Measurements from ENCODE around the gene GRIK3.
A peak's percentile ranks its signal among the peaks of the same experiment; 100 is the strongest.

The GRIK3 gene

DNA sequence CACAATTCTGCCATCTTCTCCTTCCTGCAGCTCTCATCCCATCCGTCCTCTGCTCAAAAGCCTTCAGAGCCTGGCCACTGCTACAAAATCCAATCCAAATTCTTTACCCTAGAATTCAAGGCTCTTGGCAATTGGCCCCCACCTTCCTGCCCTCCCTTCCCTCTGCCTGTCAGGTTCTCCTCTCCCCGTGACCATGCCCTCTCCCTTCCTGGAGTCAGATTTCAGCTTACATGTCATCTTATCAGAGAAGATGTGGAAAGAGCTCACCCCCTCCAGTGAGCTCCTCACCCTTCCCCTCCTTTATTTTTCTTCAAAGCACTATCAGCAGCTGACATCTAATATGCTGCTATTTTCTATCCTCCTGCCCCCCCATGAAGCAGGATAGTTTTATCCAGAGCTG is 86.9 kb downstream of the GRIK3 start:
- Mint-ChIP-seq H3K4me3 (no peak overlapping the region), H3K9me3 (no peaks in the 10 kb centered on the region), H3K27me3 (peaks cover 9% of the 10 kb centered on the region), H3K36me3 (no peaks in the 10 kb centered on the region), H3K27ac (no peak overlapping the region), H3K4me1 (no peaks in the 10 kb centered on the region)
- DNase-seq (ENCODE audit: low spot score in 2 of 2) = no peak
- no peak for ATAC-seq (ENCODE audit: low read depth)

DNA sequence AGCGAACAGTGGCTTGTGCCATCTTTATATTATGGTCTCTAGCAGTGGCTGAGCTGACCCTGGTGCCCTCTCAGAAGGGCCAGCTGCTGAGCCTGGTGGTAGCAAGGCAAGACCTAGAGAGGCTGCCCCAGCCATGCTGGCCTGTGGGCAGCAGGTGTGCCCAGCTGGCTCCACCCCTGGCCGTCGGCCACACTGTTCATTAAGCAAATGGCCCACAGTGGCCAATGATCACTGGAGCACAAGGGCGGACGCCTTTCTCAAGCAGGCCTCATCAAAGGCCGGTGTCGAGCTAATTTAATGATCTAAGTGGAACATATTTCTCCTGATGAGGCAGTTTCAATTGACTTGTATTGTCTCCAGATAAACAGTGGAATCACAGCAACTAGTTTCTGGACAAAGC is 89.4 kb downstream of the GRIK3 start:
- Mint-ChIP-seq H3K27me3 (peaks cover 8% of the 10 kb centered on the region), H3K4me3 (no peak overlapping the region), H3K4me1 (no peaks in the 10 kb centered on the region), H3K27ac (no peak overlapping the region), H3K9me3 (no peaks in the 10 kb centered on the region), H3K36me3 (no peaks in the 10 kb centered on the region)
- DNase-seq (ENCODE audit: low spot score in 2 of 2) (no peak), ATAC-seq (ENCODE audit: low read depth) (no peak)

DNA sequence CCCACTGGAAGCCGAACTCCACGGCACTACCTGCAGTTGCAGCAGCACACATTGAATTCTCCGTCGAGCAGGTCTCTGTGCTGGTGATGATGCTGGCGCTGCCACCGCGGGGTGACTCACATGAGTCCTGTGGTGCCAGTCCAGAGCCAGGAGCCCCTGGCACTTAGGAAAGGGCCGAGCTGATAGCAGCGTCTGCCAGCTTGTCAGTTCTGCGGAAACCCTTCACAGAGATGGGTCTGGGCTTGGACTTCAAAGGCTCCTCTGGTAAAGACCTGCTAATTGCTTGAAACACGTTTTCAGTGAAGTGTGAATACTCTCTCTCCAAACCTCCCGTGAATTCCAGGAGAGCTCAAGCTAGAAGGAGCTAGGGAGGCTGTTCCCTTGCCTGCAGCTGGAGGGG is 92.2 kb downstream of the GRIK3 start:
- DNase-seq (ENCODE audit: low spot score in 2 of 2) (no peak), ATAC-seq (ENCODE audit: low read depth) (no peak)
- Mint-ChIP-seq H3K9me3 (no peaks in the 10 kb centered on the region), H3K4me3 (no peak overlapping the region), H3K36me3 (no peaks in the 10 kb centered on the region), H3K4me1 (no peaks in the 10 kb centered on the region), H3K27me3 (peaks cover 13% of the 10 kb centered on the region), H3K27ac (no peak overlapping the region)

DNA sequence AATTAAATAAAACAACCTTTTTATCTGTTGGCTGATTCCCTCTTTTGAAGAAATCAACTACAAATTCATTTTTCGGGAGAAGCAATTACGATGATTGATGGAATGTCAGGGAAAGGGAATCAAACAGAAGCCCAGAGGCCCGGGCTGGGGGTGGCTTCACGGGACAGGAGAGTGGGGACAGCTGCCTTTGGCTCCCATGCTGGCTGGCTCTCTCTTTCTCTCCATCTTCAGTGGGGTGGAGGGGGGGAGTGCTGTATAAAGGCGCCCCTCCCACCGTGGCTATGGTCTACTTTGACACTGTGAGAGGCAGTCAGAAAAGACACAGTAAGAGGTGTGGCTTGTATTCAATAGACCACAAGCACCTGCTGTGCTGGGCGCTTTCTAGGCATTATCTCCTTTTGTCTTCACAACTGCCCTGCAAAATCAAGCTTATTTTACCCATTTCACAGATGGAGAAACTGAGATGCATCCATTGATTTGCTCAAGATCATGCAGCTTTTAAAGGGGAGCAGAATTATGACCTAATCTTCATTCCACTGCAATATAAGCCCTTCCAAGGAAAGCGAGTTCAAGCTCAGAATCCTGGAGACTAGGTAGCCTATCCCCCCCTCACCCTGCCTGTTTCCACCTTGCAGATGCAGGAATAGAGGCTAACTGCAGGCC is 92.9 kb downstream of the GRIK3 start:
- peaks cover 14% of the 10 kb centered on the region for H3K27me3 Mint-ChIP-seq
- no peak overlapping the region for H3K27ac Mint-ChIP-seq

DNA sequence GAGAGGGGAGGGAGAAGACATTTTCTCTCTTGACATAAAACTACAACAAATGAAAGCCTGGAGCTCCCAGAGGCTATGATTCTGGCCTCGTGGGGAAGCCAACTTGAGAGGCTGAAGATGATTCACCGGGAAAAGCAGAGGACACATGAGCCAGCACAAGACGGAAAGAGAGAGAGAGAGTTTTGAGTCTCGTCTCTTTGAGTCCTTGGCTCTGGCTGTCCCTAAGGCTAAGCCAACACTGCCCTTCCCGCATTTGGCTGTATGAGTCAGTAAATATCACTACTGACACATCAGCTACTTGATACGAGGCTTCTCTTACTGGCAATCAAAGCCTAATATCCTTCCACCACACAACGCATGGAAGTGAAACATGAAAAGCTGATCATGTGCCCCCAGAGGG is 95.5 kb downstream of the GRIK3 start:
- H3K27ac Mint-ChIP-seq = no peak overlapping the region
- no peaks in the 10 kb centered on the region for H3K9me3 Mint-ChIP-seq
- peaks cover 20% of the 10 kb centered on the region for H3K27me3 Mint-ChIP-seq
- no peaks in the 10 kb centered on the region for H3K4me1 Mint-ChIP-seq
- no peak overlapping the region for H3K4me3 Mint-ChIP-seq
- DNase-seq (ENCODE audit: low spot score in 2 of 2) = no peak
- ATAC-seq (ENCODE audit: low read depth) = no peak
- H3K36me3 Mint-ChIP-seq = no peaks in the 10 kb centered on the region

More for the DNA sequence above, 92.9 kb downstream of the GRIK3 start:
- ATAC-seq (ENCODE audit: low read depth) (no peak), DNase-seq (ENCODE audit: low spot score in 2 of 2) (no peak)
- Mint-ChIP-seq H3K36me3 (no peaks in the 10 kb centered on the region), H3K4me1 (no peaks in the 10 kb centered on the region), H3K9me3 (no peaks in the 10 kb centered on the region), H3K4me3 (no peak overlapping the region)

DNA sequence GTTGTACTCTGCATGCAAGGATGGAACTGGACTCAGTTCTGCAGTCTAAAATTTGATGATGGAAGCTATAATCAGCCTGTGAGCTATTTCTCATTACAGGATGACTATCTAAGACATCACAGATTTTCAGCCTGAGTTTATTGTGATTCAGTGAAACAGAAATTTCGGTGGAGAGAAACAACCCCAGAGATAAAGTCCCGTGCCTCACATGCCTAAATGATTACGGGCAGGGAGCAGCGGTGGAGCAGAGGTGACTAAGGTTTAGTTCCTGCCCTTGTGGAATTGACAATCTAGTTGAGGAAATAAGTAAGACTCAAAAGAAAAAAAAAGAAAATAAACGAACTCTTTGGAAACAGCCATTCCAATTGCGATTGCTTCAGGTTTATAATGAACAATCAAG is 96.9 kb downstream of the GRIK3 start:
- Mint-ChIP-seq H3K27ac (no peak overlapping the region), H3K4me1 (no peaks in the 10 kb centered on the region), H3K4me3 (no peak overlapping the region), H3K27me3 (peaks cover 18% of the 10 kb centered on the region), H3K9me3 (no peaks in the 10 kb centered on the region), H3K36me3 (no peaks in the 10 kb centered on the region)
- ATAC-seq (ENCODE audit: low read depth) (no peak), DNase-seq (ENCODE audit: low spot score in 2 of 2) (no peak)

DNA sequence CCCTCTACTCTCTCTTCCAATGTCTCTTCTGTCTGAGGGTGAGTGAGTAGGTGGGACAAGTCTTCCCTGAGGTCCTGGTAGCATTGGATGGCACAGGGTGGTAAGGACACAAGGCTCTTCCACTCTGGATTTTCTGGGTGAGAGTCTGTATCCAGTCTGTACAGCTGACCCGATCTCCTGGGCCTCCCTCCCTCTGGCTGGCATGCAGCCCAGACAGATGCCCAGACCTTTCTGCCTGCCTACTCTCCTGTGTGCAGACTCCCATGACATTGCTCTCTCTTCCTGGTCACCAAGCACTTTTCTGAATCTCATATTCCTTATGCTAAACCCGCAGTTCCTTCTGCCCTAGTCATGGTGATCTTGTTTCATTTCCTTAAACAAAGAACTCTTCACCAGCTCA is 100.3 kb downstream of the GRIK3 start:
- Mint-ChIP-seq H3K27me3 (peaks cover 15% of the 10 kb centered on the region), H3K36me3 (no peaks in the 10 kb centered on the region), H3K4me1 (no peaks in the 10 kb centered on the region), H3K27ac (no peak overlapping the region), H3K9me3 (no peaks in the 10 kb centered on the region), H3K4me3 (no peak overlapping the region)
- DNase-seq (ENCODE audit: low spot score in 2 of 2) = no peak
- no peak for ATAC-seq (ENCODE audit: low read depth)

DNA sequence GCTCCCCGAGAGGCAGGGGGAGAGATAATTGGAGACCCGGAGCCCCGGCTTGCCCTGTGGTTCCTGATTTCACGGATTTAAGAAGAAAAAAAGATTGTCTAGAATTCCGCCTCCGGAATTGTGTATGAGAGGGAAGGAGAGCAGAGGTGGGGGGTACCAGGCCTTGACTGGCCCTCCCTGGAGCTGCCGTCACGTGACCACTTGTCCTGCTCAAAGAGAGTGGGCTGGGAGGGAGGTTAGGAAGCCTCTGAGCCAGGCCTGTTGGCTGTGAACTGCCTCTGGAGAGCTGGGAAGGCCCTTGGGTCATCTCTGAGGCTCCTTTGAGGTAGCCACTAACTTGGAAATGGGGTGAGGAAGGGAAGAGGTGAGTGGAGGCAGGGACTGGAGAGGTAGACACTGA is 106.5 kb downstream of the GRIK3 start:
- no peak overlapping the region for H3K27ac Mint-ChIP-seq
- no peak overlapping the region for H3K4me3 Mint-ChIP-seq
- no peaks in the 10 kb centered on the region for H3K4me1 Mint-ChIP-seq
- ATAC-seq (ENCODE audit: low read depth) = no peak
- H3K36me3 Mint-ChIP-seq = no peaks in the 10 kb centered on the region
- H3K9me3 Mint-ChIP-seq = no peaks in the 10 kb centered on the region
- peaks cover 6% of the 10 kb centered on the region for H3K27me3 Mint-ChIP-seq
- DNase-seq (ENCODE audit: low spot score in 2 of 2) = no peak

DNA sequence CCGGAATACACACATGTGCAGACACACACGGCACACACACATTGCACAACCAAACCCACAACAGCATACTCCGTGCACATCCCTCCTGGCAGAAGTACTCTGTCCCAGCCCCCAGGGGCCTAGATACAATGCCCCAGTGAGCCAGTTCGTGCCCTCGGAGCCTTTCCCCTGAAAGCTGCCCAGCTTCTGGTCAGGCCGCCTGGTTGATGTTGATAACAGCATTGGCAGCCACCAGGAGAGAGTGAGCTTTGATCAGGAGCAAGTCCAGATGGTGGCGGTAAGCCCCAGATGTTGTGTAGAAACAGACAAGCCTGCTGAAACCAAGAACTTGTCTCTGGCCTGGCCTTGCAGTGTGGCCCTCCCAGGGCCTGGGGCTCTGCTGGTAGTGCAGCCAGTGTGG is 109.1 kb downstream of the GRIK3 start:
- H3K4me1 Mint-ChIP-seq = no peaks in the 10 kb centered on the region
- H3K9me3 Mint-ChIP-seq = no peaks in the 10 kb centered on the region
- DNase-seq (ENCODE audit: low spot score in 2 of 2) (no peak), ATAC-seq (ENCODE audit: low read depth) (no peak)
- H3K4me3 Mint-ChIP-seq = no peak overlapping the region
- H3K36me3 Mint-ChIP-seq = no peaks in the 10 kb centered on the region
- peaks cover 16% of the 10 kb centered on the region for H3K27me3 Mint-ChIP-seq
- H3K27ac Mint-ChIP-seq = no peak overlapping the region

DNA sequence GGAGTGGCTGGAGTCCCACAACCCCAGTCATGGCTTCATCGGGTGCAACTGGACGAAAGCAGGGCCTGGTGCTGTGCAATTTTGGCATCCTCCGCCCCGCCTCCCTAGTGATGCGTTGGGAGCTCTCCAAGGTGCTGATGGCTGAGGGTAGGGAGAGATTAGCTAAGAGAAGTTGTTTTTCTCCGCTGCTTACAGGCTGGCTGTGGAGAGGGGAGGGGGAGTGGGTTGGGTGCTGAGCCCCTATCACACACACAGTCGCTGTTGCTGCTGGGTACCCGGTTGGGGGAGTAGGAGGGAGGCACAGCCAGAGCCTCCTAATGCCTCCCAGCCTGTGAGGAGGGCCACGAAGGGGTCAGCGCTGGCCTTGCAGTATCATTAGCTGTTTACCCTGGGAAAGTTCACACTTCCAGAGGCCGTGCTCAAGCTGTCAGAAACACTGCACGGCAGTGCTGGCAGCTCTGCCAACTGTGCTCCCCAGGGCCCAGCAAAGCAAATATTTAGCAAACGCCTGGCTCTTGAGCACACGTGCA is 110.0 kb downstream of the GRIK3 start:
- H3K4me3 Mint-ChIP-seq = no peak overlapping the region
- no peak overlapping the region for H3K27ac Mint-ChIP-seq
- ATAC-seq (ENCODE audit: low read depth) (no peak), DNase-seq (ENCODE audit: low spot score in 2 of 2) (peak; percentile 20 to 30)
- H3K27me3 Mint-ChIP-seq = peaks cover 16% of the 10 kb centered on the region
- no peaks in the 10 kb centered on the region for H3K4me1 Mint-ChIP-seq
- H3K36me3 Mint-ChIP-seq = no peaks in the 10 kb centered on the region
- no peaks in the 10 kb centered on the region for H3K9me3 Mint-ChIP-seq

DNA sequence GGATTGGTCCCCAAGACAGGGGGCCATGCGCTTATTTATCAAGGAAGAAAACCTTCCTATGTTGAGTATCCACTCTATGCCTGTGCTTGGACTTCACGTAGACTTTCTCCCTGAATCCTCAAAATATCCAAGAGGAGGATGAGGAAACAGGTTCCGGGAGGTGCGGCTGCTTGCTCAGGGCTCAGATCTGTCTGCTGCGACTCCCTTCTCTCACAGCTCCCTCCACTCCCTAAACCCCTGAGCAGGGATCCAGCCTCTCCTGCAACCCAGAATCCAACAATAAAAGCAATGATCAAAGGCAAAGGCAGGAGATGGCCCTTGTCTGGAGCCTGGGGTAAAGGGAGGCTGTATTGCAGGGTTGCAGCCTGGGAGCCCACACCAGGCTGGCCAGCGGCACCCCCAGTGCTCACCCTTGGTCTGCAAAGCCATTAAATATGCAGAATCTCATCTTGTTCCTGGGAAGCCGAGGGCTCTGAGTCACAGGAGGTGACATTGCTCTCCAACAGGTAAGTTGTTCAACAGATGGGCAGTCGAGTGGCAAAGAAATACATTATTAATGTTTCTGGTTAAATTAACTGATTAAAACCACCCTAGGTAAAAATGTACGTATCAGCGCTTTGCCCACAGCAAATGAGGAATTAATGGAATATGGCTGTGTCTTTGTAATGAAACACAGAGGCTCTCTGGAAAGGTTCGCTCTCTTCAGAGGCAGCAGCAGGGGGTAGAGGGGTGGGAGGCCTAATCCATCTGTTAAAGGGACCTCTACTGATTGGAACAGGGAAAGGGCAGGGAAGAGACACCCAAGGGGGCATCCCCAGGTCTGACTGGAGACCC is 111.5 kb downstream of the GRIK3 start:
- Mint-ChIP-seq H3K4me3 (no peak overlapping the region), H3K9me3 (no peaks in the 10 kb centered on the region), H3K4me1 (no peaks in the 10 kb centered on the region), H3K36me3 (no peaks in the 10 kb centered on the region), H3K27me3 (peaks cover 20% of the 10 kb centered on the region), H3K27ac (no peak overlapping the region)
- no peak for DNase-seq (ENCODE audit: low spot score in 2 of 2)
- no peak for ATAC-seq (ENCODE audit: low read depth)

DNA sequence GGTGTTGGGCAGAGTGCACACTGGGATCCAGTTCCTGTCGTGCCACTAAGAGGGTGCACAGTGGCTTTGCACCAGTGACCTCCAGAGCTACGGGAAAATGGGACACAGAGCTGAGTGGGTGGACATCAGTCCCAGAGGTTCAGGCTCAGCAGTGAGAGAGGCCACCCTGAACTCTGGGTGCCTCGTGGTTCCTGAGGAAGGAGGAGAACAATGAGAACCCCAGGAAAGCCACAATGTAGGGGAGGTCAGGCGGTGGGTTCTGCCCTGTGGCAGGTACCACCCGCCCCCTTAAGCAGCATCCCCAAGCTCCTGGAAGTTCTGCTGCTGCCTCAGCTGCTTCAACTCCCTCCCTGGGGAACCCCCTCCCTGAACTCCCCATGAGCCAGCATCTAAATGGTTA is 112.2 kb downstream of the GRIK3 start:
- no peak overlapping the region for H3K4me3 Mint-ChIP-seq
- DNase-seq (ENCODE audit: low spot score in 2 of 2) = no peak
- H3K9me3 Mint-ChIP-seq = no peaks in the 10 kb centered on the region
- no peak for ATAC-seq (ENCODE audit: low read depth)
- no peaks in the 10 kb centered on the region for H3K4me1 Mint-ChIP-seq
- no peaks in the 10 kb centered on the region for H3K36me3 Mint-ChIP-seq
- H3K27me3 Mint-ChIP-seq = peaks cover 20% of the 10 kb centered on the region
- no peak overlapping the region for H3K27ac Mint-ChIP-seq

DNA sequence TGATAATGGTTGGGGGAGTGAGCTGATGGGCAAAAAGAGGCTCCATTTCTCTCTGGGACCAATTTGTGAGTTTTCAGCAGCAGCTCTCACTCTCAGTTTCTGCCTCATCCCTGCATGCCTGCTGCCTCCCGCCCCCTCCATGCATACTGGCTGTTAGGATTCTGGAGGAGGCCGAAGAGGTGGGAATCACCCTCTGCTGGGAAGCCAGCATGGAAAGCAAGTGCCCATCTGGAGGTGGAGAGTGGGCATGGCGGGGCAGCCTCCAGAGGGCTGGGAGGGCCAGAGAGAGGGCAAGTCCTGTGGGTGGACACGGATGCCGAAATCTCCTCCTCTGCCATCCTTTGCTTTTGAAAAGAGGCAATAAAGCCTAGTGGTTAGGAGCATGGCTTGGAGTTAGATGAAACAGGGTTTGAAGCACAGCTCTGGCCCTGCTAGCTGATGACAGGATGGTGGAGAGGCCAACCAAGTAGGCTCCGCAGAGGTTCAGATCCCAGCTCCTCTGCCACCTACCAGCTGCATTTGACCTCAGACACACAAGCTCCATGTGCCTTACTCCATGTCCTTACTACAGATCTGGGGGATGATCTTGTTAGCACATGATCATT is 113.4 kb downstream of the GRIK3 start:
- Mint-ChIP-seq H3K4me1 (no peaks in the 10 kb centered on the region), H3K4me3 (no peak overlapping the region), H3K9me3 (peaks cover under 1% of the 10 kb centered on the region), H3K36me3 (no peaks in the 10 kb centered on the region), H3K27ac (no peak overlapping the region), H3K27me3 (peaks cover 20% of the 10 kb centered on the region)
- DNase-seq (ENCODE audit: low spot score in 2 of 2) = no peak
- no peak for ATAC-seq (ENCODE audit: low read depth)

DNA sequence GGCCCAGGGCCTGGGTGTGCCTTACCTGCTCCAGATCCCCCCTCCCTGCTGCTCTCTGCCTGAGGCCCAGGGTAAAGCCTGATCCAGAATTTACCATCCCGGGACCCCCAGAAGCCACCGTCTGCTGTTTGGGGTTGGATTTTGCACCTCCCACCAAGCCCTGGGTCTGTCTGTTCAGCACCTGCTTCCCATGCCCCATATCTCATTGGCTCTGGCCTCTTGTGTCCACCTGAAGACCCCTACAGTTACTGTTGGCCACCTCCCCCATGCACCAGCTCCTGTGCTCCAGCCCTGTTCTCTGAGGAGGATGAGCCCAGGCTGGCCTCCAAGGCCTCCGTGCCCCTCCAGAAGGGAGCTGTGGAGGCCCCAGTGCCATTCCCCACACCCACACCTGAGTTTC is 113.9 kb downstream of the GRIK3 start:
- no peak for DNase-seq (ENCODE audit: low spot score in 2 of 2)
- Mint-ChIP-seq H3K27ac (no peak overlapping the region), H3K4me3 (no peak overlapping the region), H3K36me3 (no peaks in the 10 kb centered on the region), H3K9me3 (peaks cover 5% of the 10 kb centered on the region), H3K27me3 (peaks cover 20% of the 10 kb centered on the region), H3K4me1 (no peaks in the 10 kb centered on the region)
- no peak for ATAC-seq (ENCODE audit: low read depth)
